Left cardiac atrium (tissue), 4 donors: ENCODE measurements around the gene TCEANC2. TPM values are rescaled to one million over a fixed set of nuclear protein-coding genes. Genes with fewer than 3 reads are reported as not detected.

Source experiments
- ATAC-seq, 2 donors: fragments of 200-7000 bp; cut with Tn5 transposase; one replicate each; pipeline ENCODE4 v1.9.1; 2020; ENCODE audit warnings: mild to moderate bottlenecking in 2 of 2, moderate library complexity in 2 of 2
- DNase-seq: peaks from one replicate; pipeline ENCODE4 v3.0.0-alpha.2; 2020
- intact Hi-C, 2 donors: fragments of 100-400 bp; cut with DNase I; formaldehyde crosslinking; loops; one replicate each; pipeline versions ENCODE4 v1.14.1 to v1.15.1; 2022 to 2023
- microRNA-seq, 2 donors: library from miRNA; unstranded; fragments of <30 nt; microRNA quantifications; one replicate each; pipeline ENCODE4 v1.2.0, GENCODE V29; 2020
- total RNA-seq, 2 donors: library from RNA; stranded (reverse); fragmentation: NEBNext Ultra II Directional; extraction: Animal tissue kit (Norgen Biotek cat#: 25700); gene quantifications; one replicate each; pipeline ENCODE4 v1.2.1, GENCODE V29; 2021
- donor health status: DM: no; HTN: yes; CAD: no.
- donor health status: DM: no; HTN: yes; CAD: no; lungs with severe emphysema.
- donor health status: DM: yes; HTN: yes; CAD: no.
- donor health status: Dilated cardiomyopathy.

Gene TCEANC2
- total RNA-seq, 2 donors from 2014 or later, result 2.6 to 5.3 TPM

GRCh38 chr1:54149734-54150133, 96.3 kb downstream of the TCEANC2 start:
- ATAC-seq (no peak), DNase-seq (no peak)
- intact Hi-C loops, result no loop called here

- no peak for DNase-seq
- intact Hi-C loops, result no loop called here
- no peak for ATAC-seq
Observed at GRCh38 chr1:54151013-54151412, 97.6 kb downstream of the TCEANC2 start.

- no peak for ATAC-seq
- intact Hi-C loops, result no loop called here
- no peak for DNase-seq
Observed at GRCh38 chr1:54152696-54153095, 99.3 kb downstream of the TCEANC2 start, which contains the start of gene CDCP2. Gene CDCP2, minus strand, starts transcription at chr1:54153000. Its CDS starts 78 bp downstream, at chr1:54152922.

- peak; percentile 88 to 96 for ATAC-seq
- peak; percentile 58 for DNase-seq
- intact Hi-C loops, result no loop called here
Observed at GRCh38 chr1:54153535-54154439, 100.4 kb downstream of the TCEANC2 start.

Small RNA genes within 50 kb of the gene (microRNA-seq; reads per million reads assigned to microRNA genes)
- 0.81 to 2.2 reads per million in 2 donors for gene MIR4781

Other genes with a start within 250 kb of the TCEANC2 start
- 1 to 10 TPM; 8.1 to 8.5 TPM for gene NDC1, start 215.3 kb upstream of the TCEANC2 start, total RNA-seq
- 10 to 100 TPM; 12.9 to 15.2 TPM for gene YIPF1, start 163.8 kb upstream of the TCEANC2 start, total RNA-seq
- gene DIO1, start 159.4 kb upstream of the TCEANC2 start, total RNA-seq, result not detected
- 10 to 100 TPM; 15.1 to 16.6 TPM for gene IFT25, start 107.9 kb upstream of the TCEANC2 start, total RNA-seq
- 10 to 100 TPM; 13.5 to 17.9 TPM for gene LRRC42, start 107.3 kb upstream of the TCEANC2 start, total RNA-seq
- gene LDLRAD1, start 35.4 kb upstream of the TCEANC2 start, total RNA-seq, result not detected
- gene TMEM59, start 404 bp upstream of the TCEANC2 start, total RNA-seq, result 100 to 1,000 TPM; 324 to 335 TPM
- not detected for gene CDCP2, start 99.4 kb downstream of the TCEANC2 start, total RNA-seq
- 1 to 10 TPM; 4.4 to 7.2 TPM for gene CYB5RL, start 146.4 kb downstream of the TCEANC2 start, total RNA-seq
- gene MRPL37, start 146.6 kb downstream of the TCEANC2 start, total RNA-seq, result 10 to 100 TPM; 54.7 to 64.2 TPM